K562 (cell line): Measurements from ENCODE around the gene PTPN1. TPM values are rescaled to one million over a fixed set of nuclear protein-coding genes. Genes with fewer than 3 reads are reported as not detected.

Experiments used
- BRF2 ChIP-seq: IDR thresholded peaks from 3 replicates; pipeline ENCODE4 v1.6.1; 2011; ENCODE audit warnings: borderline replicate concordance, mild to moderate bottlenecking; ENCODE audit not compliant: insufficient read length, insufficient read depth
- CCNT2 ChIP-seq: IDR thresholded peaks from 2 replicates; pipeline ENCODE4 v1.6.1; 2011; ENCODE audit warnings: borderline replicate concordance, low read depth, mild to moderate bottlenecking, moderate library complexity, mixed read lengths, low read length; ENCODE audit not compliant: insufficient read length; ENCODE audit errors: extremely low read depth
- DDX20 ChIP-seq: fragments of 450-650 bp; IDR thresholded peaks from 2 replicates; pipeline ENCODE4 v1.6.1; 2016; ENCODE audit warnings: missing genetic modification characterization, low read depth, mild to moderate bottlenecking, missing compliant biosample characterization, moderate library complexity
- MEF2D ChIP-seq: conservative IDR thresholded peaks from 2 replicates; pipeline ENCODE4 v1.6.1; 2016; ENCODE audit warnings: low read depth, missing genetic modification characterization, missing compliant biosample characterization
- POLR2A ChIP-seq: fragments of 450-650 bp; conservative IDR thresholded peaks from 2 replicates; pipeline ENCODE4 v1.6.1; 2016
- PYGO2 ChIP-seq: fragments of 450-650 bp; IDR thresholded peaks from 2 replicates; pipeline ENCODE4 v1.6.1; 2016; ENCODE audit warnings: mild to moderate bottlenecking, missing genetic modification characterization, moderate library complexity, missing compliant biosample characterization
- RBM22 ChIP-seq: fragments of 200-400 bp; formaldehyde crosslinking; IDR thresholded peaks from 2 replicates; pipeline ENCODE4 v1.6.1; 2018; ENCODE audit warnings: low read length, low read depth; ENCODE audit not compliant: poor library complexity, severe bottlenecking
- SUPT5H ChIP-seq: fragments of 450-650 bp; IDR thresholded peaks from 2 replicates; pipeline ENCODE4 v1.6.1; 2016
- TOE1 ChIP-seq, 2 experiments: fragments of 450-650 bp in 1 of 2; sonication (generic) in 1 of 2; formaldehyde crosslinking in 1 of 2; IDR thresholded peaks; 2 replicates each; pipeline versions ENCODE4 v1.7.1 to v1.8.0; 2016 to 2022; ENCODE audit warnings: borderline replicate concordance in 2 of 2, mild to moderate bottlenecking in 2 of 2, antibody characterized with exemption in 1 of 2, inconsistent platforms in 1 of 2, low read depth in 1 of 2, missing genetic modification reagents in 1 of 2, moderate library complexity in 1 of 2
- VEZF1 ChIP-seq: fragments of 200-800 bp; sonication (Bioruptor generic); IDR thresholded peaks from 2 replicates; pipeline ENCODE4 v1.6.1; 2017; ENCODE audit warnings: missing genetic modification characterization, missing compliant biosample characterization
- ZNF224 ChIP-seq: sonication (generic); formaldehyde crosslinking; IDR thresholded peaks from 2 replicates; pipeline ENCODE4 v1.8.0; 2022; ENCODE audit warnings: mild to moderate bottlenecking, missing genetic modification reagents
- ZNF253 ChIP-seq: fragments of 250-450 bp; sonication (Bioruptor Pico); conservative IDR thresholded peaks from 2 replicates; pipeline ENCODE4 v1.6.1; 2021; ENCODE audit warnings: mild to moderate bottlenecking
- ZNF699 ChIP-seq: fragments of 250-450 bp; sonication (Bioruptor Pico); IDR thresholded peaks from 2 replicates; pipeline ENCODE4 v1.8.0; 2021; ENCODE audit warnings: mild to moderate bottlenecking, moderate library complexity; ENCODE audit not compliant: insufficient replicate concordance
- polyA plus RNA-seq, 8 experiments: library from polyadenylated mRNA; depleted of rRNA in 4 of 8; stranded (reverse) in 5 of 8; unstranded in 3 of 8; fragments of >200 nt; fragmentation: Nextera tagmentation in 2 of 8; fragmentation: Illumina TruSeq in 1 of 8; extraction: Ambion mirVana in 2 of 8; extraction: Trizol in 1 of 8; gene quantifications; 2 replicates each; pipeline versions ENCODE4 v1.2.1 to v1.2.3, GENCODE V29; 2011 to 2014; ENCODE audit warnings: inconsistent platforms in 1 of 8, missing spikeins in 1 of 8
- total RNA-seq, 7 experiments: library from RNA; depleted of rRNA in 6 of 7; stranded (reverse); fragments of >200 nt in 6 of 7; fragmentation: Illumina TruSeq in 2 of 7; extraction: Trizol in 2 of 7; gene quantifications; 2 replicates each; pipeline versions ENCODE4 v1.2.1 to v1.2.3, GENCODE V29; 2011 to 2021; ENCODE audit warnings: low replicate concordance in 1 of 7

PTPN1 gene
- total and polyA plus RNA-seq, 9 of the 15 experiments (the other 6 are each of a cell fraction or from before 2014, with no cell fraction given) = 11.0 to 85.3 (median 54.0) TPM

- TF ChIP-seq VEZF1 (CRISPR knock-in tag) (no peak), ZNF253 (no peak), TOE1 (IDR thresholded peaks at IDR 0.05; ENCODE audit: borderline replicate concordance) (no peak), TOE1 (CRISPR knock-in tag; IDR thresholded peaks at IDR 0.05; ENCODE audit: borderline replicate concordance, low read depth) (no peak), RBM22 (peak; percentile 92), BRF2 (no peak), CCNT2 (no peak), MEF2D (tag) (no peak), POLR2A (0 out of 2 replicates have a peak, but pooled peaks have one; percentile 16), ZNF699 (CRISPR knock-in tag) (no peak), SUPT5H (peak; percentile 53), DDX20 (tag) (no peak), PYGO2 (tag) (no peak), ZNF224 (CRISPR knock-in tag) (no peak)
Observed at GRCh38 chr20:50586531-50587232, 76.5 kb downstream of the PTPN1 start (continued).
